Body of pancreas (tissue), 4 donors: ENCODE measurements around the gene ZFP30.

Experiments
- CTCF ChIP-seq, 7 experiments: fragments of 450-650 bp in 4 of 7; fragments of 200-600 bp in 3 of 7; sonication (generic) in 3 of 7; IDR thresholded peaks; one replicate each; pipeline ENCODE4 v1.5.1; 2016 to 2019; ENCODE audit warnings: antibody characterized with exemption in 7 of 7
- POLR2A ChIP-seq, 3 donors: fragments of 450-650 bp; IDR thresholded peaks; one replicate each; pipeline ENCODE4 v1.6.1; 2016; ENCODE audit warnings: antibody characterized with exemption in 3 of 3, mild to moderate bottlenecking in 2 of 3

- TF ChIP-seq POLR2A (IDR thresholded peaks at IDR 0.05) (no peak), CTCF (IDR thresholded peaks at IDR 0.05) (no peak)
These were observed 83.1 kb downstream of the ZFP30 start for GRCh38 chr19:37572203-37572602.
